ENCODE measurements around the gene CEP120. TPM values are rescaled to one million over a fixed set of nuclear protein-coding genes. Genes with fewer than 3 reads are reported as not detected.

The CEP120 gene
- total RNA-seq, 1 donor from 2014 or later, result 19.0 TPM

GRCh38 chr5:123300266-123300665 lies 122.9 kb downstream of the CEP120 start:
- H2AFZ ChIP-seq (ENCODE audit: low read depth, low read length), result no peak overlapping the region
- no peaks in the 10 kb centered on the region for H3K9me3 ChIP-seq (ENCODE audit: insufficient read depth, low read depth, low read length)
- H3K9ac ChIP-seq (ENCODE audit: low read length), result no peak overlapping the region
- peaks cover 5% of the 10 kb centered on the region for H3K4me1 Mint-ChIP-seq (ENCODE audit: low read depth, unreplicated experiment)
- H3K36me3 ChIP-seq (ENCODE audit: insufficient read depth, low read length), result no peaks in the 10 kb centered on the region
- H3K4me1 ChIP-seq (ENCODE audit: insufficient read depth, low read length), result no peaks in the 10 kb centered on the region
- no peaks in the 10 kb centered on the region for H4K20me1 ChIP-seq (ENCODE audit: insufficient read depth, low read length)
- no peaks in the 10 kb centered on the region for H3K36me3 Mint-ChIP-seq (ENCODE audit: low read depth, unreplicated experiment)
- no peak overlapping the region for H3K27ac ChIP-seq (ENCODE audit: low read depth, low read length)
- H3K4me3 Mint-ChIP-seq (ENCODE audit: unreplicated experiment), result no peak overlapping the region
- no peak overlapping the region for H3K4me2 ChIP-seq (ENCODE audit: low read length)
- H3K27me3 ChIP-seq (ENCODE audit: insufficient read depth, low read length), result peaks cover 4% of the 10 kb centered on the region
- H3K9me3 Mint-ChIP-seq (ENCODE audit: unreplicated experiment), result peaks cover 3% of the 10 kb centered on the region
- H3K4me3 ChIP-seq (ENCODE audit: insufficient read depth, low read depth, low read length), result no peak overlapping the region
- TF ChIP-seq CTCF (IDR thresholded peaks at IDR 0.05; ENCODE audit: insufficient read depth, low read depth, low read length) (no peak), EZH2 (IDR thresholded peaks at IDR 0.05; ENCODE audit: insufficient read depth, low read length) (no peak)
- no peaks in the 10 kb centered on the region for H3K79me2 ChIP-seq (ENCODE audit: insufficient read depth, low read length)
- DNase-seq (ENCODE audit: low read depth) (no peak), FAIRE-seq (no peak)
- H3K27ac Mint-ChIP-seq (ENCODE audit: unreplicated experiment), result no peak overlapping the region
- H3K27me3 Mint-ChIP-seq (ENCODE audit: low read depth, unreplicated experiment), result peaks cover 5% of the 10 kb centered on the region

GRCh38 chr5:123299136-123299535 lies 124.1 kb downstream of the CEP120 start:
- H3K27me3 Mint-ChIP-seq (ENCODE audit: low read depth, unreplicated experiment), result no peaks in the 10 kb centered on the region
- TF ChIP-seq EZH2 (IDR thresholded peaks at IDR 0.05; ENCODE audit: insufficient read depth, low read length) (no peak), CTCF (IDR thresholded peaks at IDR 0.05; ENCODE audit: insufficient read depth, low read depth, low read length) (no peak)
- H3K4me3 Mint-ChIP-seq (ENCODE audit: unreplicated experiment), result no peak overlapping the region
- H3K79me2 ChIP-seq (ENCODE audit: insufficient read depth, low read length), result no peaks in the 10 kb centered on the region
- FAIRE-seq, result no peak
- no peak overlapping the region for H3K27ac Mint-ChIP-seq (ENCODE audit: unreplicated experiment)
- no peak overlapping the region for H3K27ac ChIP-seq (ENCODE audit: low read depth, low read length)
- no peak overlapping the region for H2AFZ ChIP-seq (ENCODE audit: low read depth, low read length)
- H3K4me1 ChIP-seq (ENCODE audit: insufficient read depth, low read length), result no peaks in the 10 kb centered on the region
- no peaks in the 10 kb centered on the region for H4K20me1 ChIP-seq (ENCODE audit: insufficient read depth, low read length)
- no peak overlapping the region for H3K9ac ChIP-seq (ENCODE audit: low read length)
- H3K4me2 ChIP-seq (ENCODE audit: low read length), result no peak overlapping the region
- H3K27me3 ChIP-seq (ENCODE audit: insufficient read depth, low read length), result peaks cover 2% of the 10 kb centered on the region
- H3K9me3 Mint-ChIP-seq (ENCODE audit: unreplicated experiment), result peaks cover 3% of the 10 kb centered on the region
- no peaks in the 10 kb centered on the region for H3K4me1 Mint-ChIP-seq (ENCODE audit: low read depth, unreplicated experiment)
- no peaks in the 10 kb centered on the region for H3K9me3 ChIP-seq (ENCODE audit: insufficient read depth, low read depth, low read length)
- no peak overlapping the region for H3K4me3 ChIP-seq (ENCODE audit: insufficient read depth, low read depth, low read length)
- H3K36me3 ChIP-seq (ENCODE audit: insufficient read depth, low read length), result no peaks in the 10 kb centered on the region
- H3K36me3 Mint-ChIP-seq (ENCODE audit: low read depth, unreplicated experiment), result no peaks in the 10 kb centered on the region
- no peak for DNase-seq (ENCODE audit: low read depth)

- Histone ChIP-seq H3K36me3 (ENCODE audit: insufficient read depth, low read length) (no peaks in the 10 kb centered on the region), H3K27me3 (ENCODE audit: insufficient read depth, low read length) (no peaks in the 10 kb centered on the region), H3K4me1 (ENCODE audit: insufficient read depth, low read length) (no peaks in the 10 kb centered on the region), H3K4me3 (ENCODE audit: insufficient read depth, low read depth, low read length) (no peak overlapping the region), H3K4me2 (ENCODE audit: low read length) (no peak overlapping the region), H3K9ac (ENCODE audit: low read length) (no peak overlapping the region), H4K20me1 (ENCODE audit: insufficient read depth, low read length) (no peaks in the 10 kb centered on the region), H3K9me3 (ENCODE audit: insufficient read depth, low read depth, low read length) (no peaks in the 10 kb centered on the region), H3K79me2 (ENCODE audit: insufficient read depth, low read length) (no peaks in the 10 kb centered on the region), H2AFZ (ENCODE audit: low read depth, low read length) (no peak overlapping the region), H3K27ac (ENCODE audit: low read depth, low read length) (no peak overlapping the region)
- Mint-ChIP-seq H3K4me1 (ENCODE audit: low read depth, unreplicated experiment) (no peaks in the 10 kb centered on the region), H3K27ac (ENCODE audit: unreplicated experiment) (no peak overlapping the region), H3K36me3 (ENCODE audit: low read depth, unreplicated experiment) (no peaks in the 10 kb centered on the region), H3K4me3 (ENCODE audit: unreplicated experiment) (no peak overlapping the region), H3K27me3 (ENCODE audit: low read depth, unreplicated experiment) (no peaks in the 10 kb centered on the region), H3K9me3 (ENCODE audit: unreplicated experiment) (peaks cover 3% of the 10 kb centered on the region)
- DNase-seq (ENCODE audit: low read depth), result no peak
- FAIRE-seq, result no peak
- TF ChIP-seq CTCF (IDR thresholded peaks at IDR 0.05; ENCODE audit: insufficient read depth, low read depth, low read length), result no peak
- no peak for TF ChIP-seq EZH2 (IDR thresholded peaks at IDR 0.05; ENCODE audit: insufficient read depth, low read length)
Observed at GRCh38 chr5:123298335-123299030, 124.7 kb downstream of the CEP120 start.

Data from astrocyte (in vitro differentiated cells and primary cell).